ENCODE measurements around the gene SCARB1. TPM values are rescaled to one million over a fixed set of nuclear protein-coding genes. Genes with fewer than 3 reads are reported as not detected.

The SCARB1 gene
- total and polyA plus RNA-seq, 2 of the 13 experiments (the other 11 are each of a cell fraction or from before 2014, with no cell fraction given), result 63.4 to 160 TPM

DNA sequence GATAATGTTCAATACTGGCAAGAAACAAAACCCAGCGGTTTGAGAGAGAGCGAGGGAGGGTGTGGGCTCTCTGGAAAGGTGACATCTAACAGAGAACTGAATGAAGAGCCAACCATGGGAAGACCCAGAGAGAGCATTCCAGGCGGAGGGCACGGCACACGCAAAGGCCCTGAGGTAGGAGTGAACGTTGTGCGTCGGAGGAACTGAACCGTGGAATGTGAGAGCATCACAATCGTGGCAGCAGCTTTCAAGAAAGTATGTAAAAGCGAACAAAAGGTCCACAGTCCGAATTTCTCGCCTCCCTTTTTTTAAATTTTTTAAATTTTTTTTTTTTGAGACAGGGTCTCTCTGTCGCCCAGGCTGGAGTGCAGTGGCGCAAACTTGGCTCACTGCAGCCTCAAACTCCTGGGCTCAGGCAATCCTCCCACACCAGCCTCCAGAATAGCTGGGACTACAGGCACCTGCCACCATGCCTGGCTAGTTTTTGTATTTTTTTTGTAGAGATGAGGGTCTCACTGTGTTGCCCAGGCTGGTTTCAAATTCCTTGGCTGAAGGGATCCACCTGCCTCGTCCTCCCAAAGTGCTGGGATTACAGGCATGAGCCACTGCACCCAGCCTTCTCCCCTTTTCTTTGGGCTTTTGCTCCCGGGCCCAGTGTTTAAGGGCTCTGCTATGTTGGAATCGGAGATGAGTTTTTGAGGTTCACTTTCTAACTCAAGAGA, 15.3 kb upstream of the SCARB1 start:
- POLR2A ChIA-PET, result interaction anchor here (0.6 to 1.1 kb wide), 2 partner anchors 37 to 748 kb away, joined by 3 to 4 read pairs; no protein-coding TSS in a partner anchor
- ATAC-seq (no peak), DNase-seq (ENCODE audit: low spot score) (no peak), FAIRE-seq (no peak)
- H3K27ac ChIP-seq (ENCODE audit: extremely low read length, insufficient read depth, low read length), result no peak overlapping the region
- peak overlapping the region; percentile 48 for H3K4me2 ChIP-seq (ENCODE audit: low read depth, low read length)
- H3K9ac ChIP-seq (ENCODE audit: insufficient read depth, low read depth, low read length), result no peak overlapping the region
- H3K9me3 ChIP-seq (ENCODE audit: low read length), result no peaks in the 10 kb centered on the region
- no peaks in the 10 kb centered on the region for H4K20me1 ChIP-seq (ENCODE audit: insufficient read depth, low read length)
- CTCF ChIA-PET (ENCODE audit: low intra/inter-chr PET ratio, low total read pairs), result no interaction called here
- no peaks in the 10 kb centered on the region for H3K79me2 ChIP-seq (ENCODE audit: insufficient read depth, low read length)
- in situ Hi-C loops (cut with HindIII; ENCODE audit: extremely low pct_ligation_motif_present, low pct_unique_long_range_greater_than_20kb), result no loop called here
- no peaks in the 10 kb centered on the region for H3K36me3 ChIP-seq (replicated peaks in 1 of 2; ENCODE audit: control insufficient read depth in 1 of 2, insufficient read depth in 2 of 2, low read length in 2 of 2)
- no TSS peak for BruUV-seq (replicated peaks)
- intact Hi-C loops (cut with micrococcal nuclease; ENCODE audit: unreplicated experiment), result no loop called here
- no peak overlapping the region; a peak in 1 of 6 replicates for H3K4me3 ChIP-seq (replicated peaks in 1 of 3; ENCODE audit: insufficient read depth in 1 of 3, low read depth in 2 of 3, low read length in 3 of 3)
- H3K27me3 ChIP-seq (ENCODE audit: control insufficient read depth in 1 of 2, insufficient read depth in 2 of 2, low read length in 2 of 2), result no peaks in the 10 kb centered on the region
- H2AFZ ChIP-seq (ENCODE audit: low read length), result no peak overlapping the region
- H3K4me1 ChIP-seq (ENCODE audit: insufficient read depth, low read length), result peaks cover 95% of the 10 kb centered on the region
- WGBS (ENCODE audit: low lambda C conversion rate), result 69% methylated on average over 18 of the region's 18 CpGs
- 0 out of 2 replicates have a peak, but pooled peaks have one; percentile 9 for TF ChIP-seq ZNF816 (CRISPR knock-in tag; IDR thresholded peaks at IDR 0.05; ENCODE audit: borderline replicate concordance)
- TF ChIP-seq ZMYM3 (CRISPR knock-in tag; IDR thresholded peaks at IDR 0.05), result peak; percentile 84
- 0 out of 2 replicates have a peak, but pooled peaks have one; percentile 48 for TF ChIP-seq ZBTB38 (CRISPR knock-in tag; IDR thresholded peaks at IDR 0.05)
- TF ChIP-seq, protein P1, sequence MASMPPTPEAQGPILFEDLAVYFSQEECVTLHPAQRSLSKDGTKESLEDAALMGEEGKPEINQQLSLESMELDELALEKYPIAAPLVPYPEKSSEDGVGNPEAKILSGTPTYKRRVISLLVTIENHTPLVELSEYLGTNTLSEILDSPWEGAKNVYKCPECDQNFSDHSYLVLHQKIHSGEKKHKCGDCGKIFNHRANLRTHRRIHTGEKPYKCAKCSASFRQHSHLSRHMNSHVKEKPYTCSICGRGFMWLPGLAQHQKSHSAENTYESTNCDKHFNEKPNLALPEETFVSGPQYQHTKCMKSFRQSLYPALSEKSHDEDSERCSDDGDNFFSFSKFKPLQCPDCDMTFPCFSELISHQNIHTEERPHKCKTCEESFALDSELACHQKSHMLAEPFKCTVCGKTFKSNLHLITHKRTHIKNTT (CRISPR knock-in tag; IDR thresholded peaks at IDR 0.05), result no peak
- TF ChIP-seq, protein P2, sequence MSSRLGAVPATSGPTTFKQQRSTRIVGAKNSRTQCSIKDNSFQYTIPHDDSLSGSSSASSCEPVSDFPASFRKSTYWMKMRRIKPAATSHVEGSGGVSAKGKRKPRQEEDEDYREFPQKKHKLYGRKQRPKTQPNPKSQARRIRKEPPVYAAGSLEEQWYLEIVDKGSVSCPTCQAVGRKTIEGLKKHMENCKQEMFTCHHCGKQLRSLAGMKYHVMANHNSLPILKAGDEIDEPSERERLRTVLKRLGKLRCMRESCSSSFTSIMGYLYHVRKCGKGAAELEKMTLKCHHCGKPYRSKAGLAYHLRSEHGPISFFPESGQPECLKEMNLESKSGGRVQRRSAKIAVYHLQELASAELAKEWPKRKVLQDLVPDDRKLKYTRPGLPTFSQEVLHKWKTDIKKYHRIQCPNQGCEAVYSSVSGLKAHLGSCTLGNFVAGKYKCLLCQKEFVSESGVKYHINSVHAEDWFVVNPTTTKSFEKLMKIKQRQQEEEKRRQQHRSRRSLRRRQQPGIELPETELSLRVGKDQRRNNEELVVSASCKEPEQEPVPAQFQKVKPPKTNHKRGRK (CRISPR knock-in tag; IDR thresholded peaks at IDR 0.05), result no peak
- TF ChIP-seq KDM6A (CRISPR knock-in tag; IDR thresholded peaks at IDR 0.05; ENCODE audit: low read depth), result no peak
- no peak for TF ChIP-seq ZNF773 (CRISPR knock-in tag; IDR thresholded peaks at IDR 0.05; ENCODE audit: borderline replicate concordance)
- TF ChIP-seq ZNF713 (CRISPR knock-in tag; IDR thresholded peaks at IDR 0.05), result no peak
- TF ChIP-seq ZNF703 (CRISPR knock-in tag; IDR thresholded peaks at IDR 0.05; ENCODE audit: borderline replicate concordance), result no peak
- 0 out of 2 replicates have a peak, but pooled peaks have one; percentile 30 for TF ChIP-seq ZNF292 (CRISPR knock-in tag; IDR thresholded peaks at IDR 0.05; ENCODE audit: borderline replicate concordance, low read depth)
- no peak for TF ChIP-seq ZNF160 (CRISPR knock-in tag; IDR thresholded peaks at IDR 0.05)
- no peak for TF ChIP-seq ZKSCAN1 (IDR thresholded peaks at IDR 0.05; ENCODE audit: low read length)
- TF ChIP-seq SMC3 (IDR thresholded peaks at IDR 0.05; ENCODE audit: low read length), result no peak
- no peak for TF ChIP-seq NFIB (CRISPR knock-in tag; IDR thresholded peaks at IDR 0.05; ENCODE audit: borderline replicate concordance)
- no peak for TF ChIP-seq SIN3A (IDR thresholded peaks at IDR 0.05; ENCODE audit: borderline replicate concordance, low read depth, low read length)
- TF ChIP-seq, protein P3, sequence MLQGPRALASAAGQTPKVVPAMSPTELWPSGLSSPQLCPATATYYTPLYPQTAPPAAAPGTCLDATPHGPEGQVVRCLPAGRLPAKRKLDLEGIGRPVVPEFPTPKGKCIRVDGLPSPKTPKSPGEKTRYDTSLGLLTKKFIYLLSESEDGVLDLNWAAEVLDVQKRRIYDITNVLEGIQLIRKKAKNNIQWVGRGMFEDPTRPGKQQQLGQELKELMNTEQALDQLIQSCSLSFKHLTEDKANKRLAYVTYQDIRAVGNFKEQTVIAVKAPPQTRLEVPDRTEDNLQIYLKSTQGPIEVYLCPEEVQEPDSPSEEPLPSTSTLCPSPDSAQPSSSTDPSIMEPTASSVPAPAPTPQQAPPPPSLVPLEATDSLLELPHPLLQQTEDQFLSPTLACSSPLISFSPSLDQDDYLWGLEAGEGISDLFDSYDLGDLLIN (CRISPR knock-in tag; IDR thresholded peaks at IDR 0.05; ENCODE audit: borderline replicate concordance), result no peak
- TF ChIP-seq SRF (IDR thresholded peaks at IDR 0.05; ENCODE audit: low read depth, low read length), result no peak
- TF ChIP-seq CC2D1A (CRISPR knock-in tag; IDR thresholded peaks at IDR 0.05), result no peak
- no peak for TF ChIP-seq ZBTB3 (CRISPR knock-in tag; IDR thresholded peaks at IDR 0.05; ENCODE audit: borderline replicate concordance, low read depth)
- TF ChIP-seq PAWR (CRISPR knock-in tag; IDR thresholded peaks at IDR 0.05; ENCODE audit: borderline replicate concordance), result no peak
